ENCODE measurements around the gene ROR1. TPM values are rescaled to one million over a fixed set of nuclear protein-coding genes. Genes with fewer than 3 reads are reported as not detected.

The ROR1 gene
- total and polyA plus RNA-seq, 2 of the 13 experiments (the other 11 are each of a cell fraction or from before 2014, with no cell fraction given) = 0.58 to 2.3 TPM

GRCh38 chr1:63923302-63923701, 149.5 kb downstream of the ROR1 start:
- 62% methylated on average over 2 of the region's 2 CpGs for WGBS (ENCODE audit: low lambda C conversion rate)
- Histone ChIP-seq H3K36me3 (replicated peaks in 1 of 2; ENCODE audit: control insufficient read depth in 1 of 2, insufficient read depth in 2 of 2, low read length in 2 of 2) (no peaks in the 10 kb centered on the region), H3K9ac (ENCODE audit: insufficient read depth, low read depth, low read length) (no peak overlapping the region), H3K4me2 (ENCODE audit: low read depth, low read length) (no peak overlapping the region), H2AFZ (ENCODE audit: low read length) (no peak overlapping the region), H3K4me3 (replicated peaks in 1 of 3; ENCODE audit: insufficient read depth in 1 of 3, low read depth in 2 of 3, low read length in 3 of 3) (no peak overlapping the region), H3K9me3 (ENCODE audit: low read length) (no peaks in the 10 kb centered on the region), H3K27ac (ENCODE audit: extremely low read length, insufficient read depth, low read length) (no peak overlapping the region), H3K27me3 (ENCODE audit: control insufficient read depth in 1 of 2, insufficient read depth in 2 of 2, low read length in 2 of 2) (no peaks in the 10 kb centered on the region), H3K4me1 (ENCODE audit: insufficient read depth, low read length) (0 out of 2 replicates have a peak, but pooled peaks cover 3% of the 10 kb centered on the region), H3K79me2 (ENCODE audit: insufficient read depth, low read length) (no peaks in the 10 kb centered on the region), H4K20me1 (ENCODE audit: insufficient read depth, low read length) (no peaks in the 10 kb centered on the region)
- no TSS peak for BruUV-seq (replicated peaks)
- in situ Hi-C loops (cut with HindIII; ENCODE audit: extremely low pct_ligation_motif_present, low pct_unique_long_range_greater_than_20kb) = loop anchor here (25.0 kb wide), 2 partner anchors 236 to 311 kb away; no protein-coding TSS in a partner anchor
- ChIA-PET POLR2A (no interaction called here), CTCF (ENCODE audit: low intra/inter-chr PET ratio, low total read pairs) (no interaction called here)
- intact Hi-C loops (cut with micrococcal nuclease; ENCODE audit: unreplicated experiment) = no loop called here
- TF ChIP-seq ATF7 (IDR thresholded peaks at IDR 0.05) = peak; percentile 80
- TF ChIP-seq ATF7 (CRISPR knock-in tag; IDR thresholded peaks at IDR 0.05) = no peak
- no peak for TF ChIP-seq BRCA1 (CRISPR knock-in tag; IDR thresholded peaks at IDR 0.05)
- no peak for ATAC-seq
- no peak for FAIRE-seq
- no peak for DNase-seq (ENCODE audit: low spot score)

- H3K4me3 ChIP-seq (replicated peaks in 1 of 3; ENCODE audit: insufficient read depth in 1 of 3, low read depth in 2 of 3, low read length in 3 of 3) = no peak overlapping the region
- no peak overlapping the region for H3K9ac ChIP-seq (ENCODE audit: insufficient read depth, low read depth, low read length)
- no peak for FAIRE-seq
- H2AFZ ChIP-seq (ENCODE audit: low read length) = no peak overlapping the region
- CTCF ChIA-PET (ENCODE audit: low intra/inter-chr PET ratio, low total read pairs) = no interaction called here
- H3K4me1 ChIP-seq (ENCODE audit: insufficient read depth, low read length) = peaks cover 13% of the 10 kb centered on the region; the same call in 1 of the 2 replicates
- no peak overlapping the region for H3K27ac ChIP-seq (ENCODE audit: extremely low read length, insufficient read depth, low read length)
- BruUV-seq (replicated peaks) = no TSS peak
- DNase-seq (ENCODE audit: low spot score) = no peak
- no peaks in the 10 kb centered on the region for H3K27me3 ChIP-seq (ENCODE audit: control insufficient read depth in 1 of 2, insufficient read depth in 2 of 2, low read length in 2 of 2)
- no peaks in the 10 kb centered on the region for H3K79me2 ChIP-seq (ENCODE audit: insufficient read depth, low read length)
- no peak for ATAC-seq
- H3K9me3 ChIP-seq (ENCODE audit: low read length) = no peaks in the 10 kb centered on the region
- TF ChIP-seq TOE1 (CRISPR knock-in tag; IDR thresholded peaks at IDR 0.05) = no peak
- TF ChIP-seq ZNF274 (CRISPR knock-in tag; IDR thresholded peaks at IDR 0.05) = no peak
- no peak for TF ChIP-seq PRDM15 (CRISPR knock-in tag; IDR thresholded peaks at IDR 0.05)
- no peaks in the 10 kb centered on the region for H4K20me1 ChIP-seq (ENCODE audit: insufficient read depth, low read length)
- in situ Hi-C loops (cut with HindIII; ENCODE audit: extremely low pct_ligation_motif_present, low pct_unique_long_range_greater_than_20kb) = loop anchor here (25.0 kb wide), 2 partner anchors 237 to 312 kb away; no protein-coding TSS in a partner anchor
- H3K36me3 ChIP-seq (replicated peaks in 1 of 2; ENCODE audit: control insufficient read depth in 1 of 2, insufficient read depth in 2 of 2, low read length in 2 of 2) = no peaks in the 10 kb centered on the region
- 92% methylated on average over 3 of the region's 3 CpGs for WGBS (ENCODE audit: low lambda C conversion rate)
- H3K4me2 ChIP-seq (ENCODE audit: low read depth, low read length) = no peak overlapping the region
- POLR2A ChIA-PET = no interaction called here
- intact Hi-C loops (cut with micrococcal nuclease; ENCODE audit: unreplicated experiment) = no loop called here
These were observed 150.8 kb downstream of the ROR1 start for GRCh38 chr1:63924600-63924999.

Measured in HepG2 (cell line).